OCI-LY3 (cell line): ENCODE measurements around the gene SASH1.

Experiments
- CTCF ChIP-seq: fragments of 200-600, 300-600 bp; sonication (generic); IDR thresholded peaks from 2 replicates; pipeline ENCODE4 v1.5.1; 2014; ENCODE audit warnings: antibody characterized with exemption, low read length, low read depth
- EZH2phosphoT487 ChIP-seq: fragments of 200-600 bp; shearing (Covaris generic); IDR thresholded peaks from 2 replicates; pipeline ENCODE4 v1.6.1; 2018; ENCODE audit warnings: antibody characterized with exemption, mixed run types, low read depth

GRCh38 chr6:148349466-148349865 lies 6.8 kb downstream of the SASH1 start:
- no peak for TF ChIP-seq CTCF
- TF ChIP-seq EZH2phosphoT487, result no peak
